Activated T-helper 2 cell treated with anti-CD3 and anti-CD28 coated beads, Interferon-gamma antibody, Interleukin-2, Interleukin-4, amounts not matched to agents 10 μg/mL and 5 μg/mL and 100 μg/mL, durations not matched to agents 14 hours and 24 hours and 36 hours (primary cell): Measurements from ENCODE around the gene RBSN. TPM values are rescaled to one million over a fixed set of nuclear protein-coding genes. Genes with fewer than 3 reads are reported as not detected.

Experiments
- DNase-seq: peaks from one replicate; pipeline ENCODE4 v3.0.0; 2021; ENCODE audit warnings: low spot score
- H3K27ac Mint-ChIP-seq: one replicate; pipeline ENCODE4 v1.8.0; 2021; ENCODE audit warnings: mixed read lengths
- H3K27me3 Mint-ChIP-seq: one replicate; pipeline ENCODE4 v1.8.0; 2021; ENCODE audit warnings: low read depth, mixed read lengths
- H3K36me3 Mint-ChIP-seq: one replicate; pipeline ENCODE4 v1.8.0; 2021; ENCODE audit warnings: low read depth, mixed read lengths
- H3K4me1 Mint-ChIP-seq: one replicate; pipeline ENCODE4 v1.8.0; 2021; ENCODE audit warnings: low read depth, mixed read lengths
- H3K4me3 Mint-ChIP-seq: one replicate; pipeline ENCODE4 v1.8.0; 2021; ENCODE audit warnings: low read depth, mild to moderate bottlenecking, moderate library complexity, mixed read lengths
- H3K9me3 Mint-ChIP-seq: one replicate; pipeline ENCODE4 v1.8.0; 2021; ENCODE audit warnings: mixed read lengths
- intact Hi-C: fragments of 100-400 bp; cut with micrococcal nuclease; formaldehyde crosslinking; loops from one replicate; pipeline ENCODE4 v1.15.1; 2023
- total RNA-seq: library from RNA; stranded (reverse); gene quantifications from 2 replicates; pipeline ENCODE4 v1.2.3, GENCODE V29; 2022

Gene RBSN
- total RNA-seq, 1 donor from 2014 or later, result 11.3 TPM

- Mint-ChIP-seq H3K27me3 (no peaks in the 10 kb centered on the region), H3K4me1 (peaks cover 20% of the 10 kb centered on the region), H3K36me3 (peaks cover 25% of the 10 kb centered on the region), H3K9me3 (no peaks in the 10 kb centered on the region), H3K4me3 (peak overlapping the region; percentile 94), H3K27ac (peak overlapping the region; percentile 93)
- intact Hi-C loops, result loop anchor here (1.0 kb wide), 4 partner anchors 10 to 141 kb away; partner anchors contain the start of genes CAPN7 and RBSN
- no peak for DNase-seq
Observed at GRCh38 chr3:15065550-15066007, 33.4 kb downstream of the RBSN start.

- intact Hi-C loops, result loop anchor here (1.0 kb wide), 4 partner anchors 10 to 141 kb away; partner anchors contain the start of genes CAPN7 and RBSN
- peak; percentile 88 for DNase-seq
- Mint-ChIP-seq H3K4me3 (peak within 1 kb of the TSS; percentile 94), H3K27ac (peak within 1 kb of the TSS; percentile 93), H3K9me3 (no peaks in the 10 kb centered on the region), H3K4me1 (peaks cover 20% of the 10 kb centered on the region), H3K27me3 (no peaks in the 10 kb centered on the region), H3K36me3 (peaks cover 22% of the 10 kb centered on the region)
Observed at GRCh38 chr3:15064835-15065549, 34.0 kb downstream of the RBSN start, which contains the start of gene MRPS25. Gene MRPS25, minus strand, starts transcription at chr3:15065315. Its CDS starts 121 bp downstream, at chr3:15065194.

- intact Hi-C loops, result no loop called here
- peak overlapping the region; percentile 94 for H3K4me3 Mint-ChIP-seq
- no peaks in the 10 kb centered on the region for H3K9me3 Mint-ChIP-seq
- peak; percentile 29 for DNase-seq
- H3K36me3 Mint-ChIP-seq, result peaks cover 27% of the 10 kb centered on the region
- peaks cover 22% of the 10 kb centered on the region for H3K4me1 Mint-ChIP-seq
- no peaks in the 10 kb centered on the region for H3K27me3 Mint-ChIP-seq
- peak overlapping the region; percentile 93 for H3K27ac Mint-ChIP-seq
Observed at GRCh38 chr3:15064299-15064834, 34.6 kb downstream of the RBSN start.

- peaks cover 31% of the 10 kb centered on the region for H3K36me3 Mint-ChIP-seq
Observed at GRCh38 chr3:15063656-15064286, 35.2 kb downstream of the RBSN start.

GRCh38 chr3:15063238-15063637 lies 35.7 kb downstream of the RBSN start:
- Mint-ChIP-seq H3K27ac (peak overlapping the region; percentile 43), H3K4me1 (peaks cover 22% of the 10 kb centered on the region), H3K27me3 (no peaks in the 10 kb centered on the region), H3K9me3 (no peaks in the 10 kb centered on the region), H3K36me3 (peaks cover 36% of the 10 kb centered on the region), H3K4me3 (peak overlapping the region; percentile 94)
- DNase-seq, result no peak
- intact Hi-C loops, result no loop called here

More at GRCh38 chr3:15063656-15064286, 35.2 kb downstream of the RBSN start:
- Mint-ChIP-seq H3K27ac (peak overlapping the region; percentile 93), H3K4me1 (peaks cover 22% of the 10 kb centered on the region), H3K27me3 (no peaks in the 10 kb centered on the region), H3K4me3 (peak overlapping the region; percentile 94), H3K9me3 (no peaks in the 10 kb centered on the region)
- no peak for DNase-seq
- intact Hi-C loops, result no loop called here

GRCh38 chr3:15060029-15060428 lies 38.9 kb downstream of the RBSN start:
- H3K36me3 Mint-ChIP-seq, result peaks cover 64% of the 10 kb centered on the region
- H3K4me1 Mint-ChIP-seq, result peaks cover 26% of the 10 kb centered on the region
- intact Hi-C loops, result no loop called here

GRCh38 chr3:15056676-15057404 lies 42.1 kb downstream of the RBSN start:
- H3K9me3 Mint-ChIP-seq, result no peaks in the 10 kb centered on the region
- DNase-seq, result no peak
- no peak overlapping the region for H3K27ac Mint-ChIP-seq
- no peaks in the 10 kb centered on the region for H3K27me3 Mint-ChIP-seq
- peaks cover 25% of the 10 kb centered on the region for H3K4me1 Mint-ChIP-seq
- peaks cover 80% of the 10 kb centered on the region for H3K36me3 Mint-ChIP-seq
- intact Hi-C loops, result no loop called here
- H3K4me3 Mint-ChIP-seq, result no peak overlapping the region

More at GRCh38 chr3:15060029-15060428, 38.9 kb downstream of the RBSN start:
- no peaks in the 10 kb centered on the region for H3K27me3 Mint-ChIP-seq
- H3K4me3 Mint-ChIP-seq, result no peak overlapping the region
- no peak overlapping the region for H3K27ac Mint-ChIP-seq
- DNase-seq, result no peak
- no peaks in the 10 kb centered on the region for H3K9me3 Mint-ChIP-seq

GRCh38 chr3:15055019-15055557 lies 43.9 kb downstream of the RBSN start:
- Mint-ChIP-seq H3K27ac (peak overlapping the region; percentile 79), H3K4me3 (peak overlapping the region; percentile 2), H3K4me1 (peaks cover 28% of the 10 kb centered on the region), H3K27me3 (no peaks in the 10 kb centered on the region), H3K9me3 (no peaks in the 10 kb centered on the region), H3K36me3 (peaks cover 86% of the 10 kb centered on the region)
- intact Hi-C loops, result loop anchor here (1.0 to 2.0 kb wide), 2 partner anchors 10 to 44 kb away; partner anchors contain the start of genes MRPS25 and RBSN
- peak; percentile 46 for DNase-seq

- Mint-ChIP-seq H3K4me3 (no peak overlapping the region), H3K4me1 (peaks cover 25% of the 10 kb centered on the region), H3K27me3 (no peaks in the 10 kb centered on the region), H3K9me3 (no peaks in the 10 kb centered on the region), H3K27ac (no peak overlapping the region), H3K36me3 (peaks cover 85% of the 10 kb centered on the region)
- intact Hi-C loops, result no loop called here
- no peak for DNase-seq
Observed at GRCh38 chr3:15053541-15053940, 45.4 kb downstream of the RBSN start.

- peaks cover 82% of the 10 kb centered on the region for H3K36me3 Mint-ChIP-seq
- peaks cover 24% of the 10 kb centered on the region for H3K4me1 Mint-ChIP-seq
- intact Hi-C loops, result no loop called here
Observed at GRCh38 chr3:15052335-15053242, 46.4 kb downstream of the RBSN start.

GRCh38 chr3:15051531-15051930 lies 47.4 kb downstream of the RBSN start:
- Mint-ChIP-seq H3K9me3 (no peaks in the 10 kb centered on the region), H3K4me1 (peaks cover 21% of the 10 kb centered on the region), H3K27ac (no peak overlapping the region), H3K27me3 (no peaks in the 10 kb centered on the region), H3K4me3 (no peak overlapping the region), H3K36me3 (peaks cover 82% of the 10 kb centered on the region)
- intact Hi-C loops, result no loop called here
- DNase-seq, result peak; percentile 18

More at GRCh38 chr3:15052335-15053242, 46.4 kb downstream of the RBSN start:
- no peaks in the 10 kb centered on the region for H3K27me3 Mint-ChIP-seq
- no peak overlapping the region for H3K4me3 Mint-ChIP-seq
- no peak overlapping the region for H3K27ac Mint-ChIP-seq
- no peaks in the 10 kb centered on the region for H3K9me3 Mint-ChIP-seq
- DNase-seq, result no peak
